Right lung (tissue), 5 donors: ENCODE results near the gene CCDC18. TPM values are rescaled to one million over a fixed set of nuclear protein-coding genes. Genes with fewer than 3 reads are reported as not detected.
"Not testable (repeated sequence)": the region's sequence is repeated elsewhere in the genome, so short reads cannot be mapped to it uniquely, and the experiment has no call there.

Source experiments
- DNase-seq, 2 donors: peaks; one replicate each; pipeline ENCODE4 v3.0.0-alpha.2; 2013
- polyA plus RNA-seq, 5 donors: library from polyadenylated mRNA; unstranded; fragments of 120-200 nt; gene quantifications; one replicate each; pipeline versions ENCODE4 v1.2.1 to v1.2.3, GENCODE V29; 2013; ENCODE audit warnings: inconsistent platforms in 1 of 5, low replicate concordance in 1 of 5; ENCODE audit not compliant: insufficient read length in 5 of 5, insufficient read depth in 1 of 5

The CCDC18 gene
- polyA plus RNA-seq, 5 donors: 8.5 to 21.1 (median 13.5) TPM

GRCh38 chr1:93170141-93170678 lies 10.3 kb upstream of the CCDC18 start:
- DNase-seq: not testable (repeated sequence)

GRCh38 chr1:93171549-93172034 lies 8.9 kb upstream of the CCDC18 start:
- DNase-seq: no peak

DNA sequence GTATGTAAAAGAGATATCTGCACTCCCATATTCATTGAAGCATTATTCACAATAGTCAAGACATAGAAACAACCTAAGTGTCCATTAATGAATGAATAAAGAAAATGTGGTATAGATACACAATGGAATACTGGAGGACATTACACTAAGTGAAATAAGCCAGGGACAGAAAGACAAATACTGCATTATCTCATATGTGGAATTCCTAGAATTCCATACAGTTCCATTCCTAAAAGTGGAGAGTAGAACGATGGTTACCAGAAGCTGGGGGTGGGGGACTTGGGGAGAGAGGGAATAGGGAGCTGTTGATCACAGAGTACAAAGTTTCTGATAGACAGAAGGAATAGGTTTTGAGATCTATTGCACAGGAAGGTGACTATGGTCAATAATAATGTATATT lies 7.7 kb upstream of the CCDC18 start:
- DNase-seq: no peak

DNA sequence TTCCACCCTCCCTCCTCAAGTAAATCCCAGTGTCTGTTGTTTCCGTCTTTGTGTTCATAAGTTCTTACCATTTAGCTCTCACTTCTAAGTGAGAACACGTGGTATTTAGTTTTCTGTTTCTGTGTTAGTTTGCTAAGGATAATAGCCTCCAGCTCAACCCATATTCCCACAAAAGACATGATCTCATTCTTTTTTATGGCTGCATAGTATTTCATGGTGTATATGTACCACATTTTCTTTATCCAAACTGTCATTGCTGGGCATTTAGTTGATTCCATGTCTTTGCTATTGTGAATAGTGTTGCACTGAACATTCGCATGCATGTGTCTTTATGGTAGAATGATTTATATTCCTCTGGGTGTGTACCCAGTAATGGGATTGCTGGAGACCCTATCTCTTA lies 5.9 kb upstream of the CCDC18 start:
- DNase-seq: not testable (repeated sequence)

- DNase-seq: peak in 1 of 2 donors; percentile 10
Observed at GRCh38 chr1:93177991-93178390, 2.5 kb upstream of the CCDC18 start.

DNA sequence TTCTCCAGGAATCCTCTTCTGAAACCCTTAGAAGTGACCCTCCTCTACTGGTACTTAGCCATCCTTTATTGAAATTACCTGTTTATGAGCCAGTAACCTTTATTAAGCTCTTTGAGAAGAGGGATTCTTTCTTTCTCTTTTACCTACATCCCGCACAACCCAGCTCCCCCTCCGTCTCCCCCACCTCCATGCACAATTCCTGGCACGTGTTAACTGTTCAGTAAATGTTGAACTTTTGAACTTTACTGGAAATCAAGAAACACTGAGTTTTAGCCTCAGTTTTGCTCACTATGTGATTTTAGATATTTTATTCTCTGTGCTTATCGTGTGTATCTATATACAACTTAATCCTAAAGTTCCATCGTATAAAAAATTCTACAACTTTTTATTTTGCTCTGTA lies 2.1 kb upstream of the CCDC18 start:
- peak in 1 of 2 donors; percentile 8 for DNase-seq

- DNase-seq: peak; percentile 97 to 98
Observed at GRCh38 chr1:93179886-93180722, 420 bp upstream of the CCDC18 start, which contains the start of gene TMED5. Gene TMED5, minus strand, starts transcription at chr1:93180413. Its CDS starts 171 bp downstream, at chr1:93180242.

GRCh38 chr1:93186667-93187066 lies 6.1 kb downstream of the CCDC18 start:
- no peak for DNase-seq

DNA sequence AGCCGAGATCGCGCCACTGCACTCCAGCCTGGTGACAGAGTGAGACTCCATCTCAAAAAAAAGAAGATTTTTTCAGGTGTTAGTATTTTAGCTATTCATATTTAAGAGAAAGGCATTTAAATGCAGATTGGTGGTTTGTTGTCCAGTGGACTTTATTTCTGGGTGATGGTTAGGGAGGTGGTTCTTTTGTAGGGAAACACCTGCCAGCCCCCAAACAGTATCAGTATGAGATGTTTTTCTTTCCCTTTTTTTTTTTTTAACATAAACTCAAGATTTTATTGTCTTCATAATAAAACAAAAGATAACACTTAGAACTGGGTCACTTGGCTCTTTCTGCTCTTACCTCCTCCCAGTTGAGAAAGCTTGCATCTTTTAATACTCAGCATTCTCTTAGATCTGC lies 9.9 kb downstream of the CCDC18 start:
- DNase-seq: no peak

DNA sequence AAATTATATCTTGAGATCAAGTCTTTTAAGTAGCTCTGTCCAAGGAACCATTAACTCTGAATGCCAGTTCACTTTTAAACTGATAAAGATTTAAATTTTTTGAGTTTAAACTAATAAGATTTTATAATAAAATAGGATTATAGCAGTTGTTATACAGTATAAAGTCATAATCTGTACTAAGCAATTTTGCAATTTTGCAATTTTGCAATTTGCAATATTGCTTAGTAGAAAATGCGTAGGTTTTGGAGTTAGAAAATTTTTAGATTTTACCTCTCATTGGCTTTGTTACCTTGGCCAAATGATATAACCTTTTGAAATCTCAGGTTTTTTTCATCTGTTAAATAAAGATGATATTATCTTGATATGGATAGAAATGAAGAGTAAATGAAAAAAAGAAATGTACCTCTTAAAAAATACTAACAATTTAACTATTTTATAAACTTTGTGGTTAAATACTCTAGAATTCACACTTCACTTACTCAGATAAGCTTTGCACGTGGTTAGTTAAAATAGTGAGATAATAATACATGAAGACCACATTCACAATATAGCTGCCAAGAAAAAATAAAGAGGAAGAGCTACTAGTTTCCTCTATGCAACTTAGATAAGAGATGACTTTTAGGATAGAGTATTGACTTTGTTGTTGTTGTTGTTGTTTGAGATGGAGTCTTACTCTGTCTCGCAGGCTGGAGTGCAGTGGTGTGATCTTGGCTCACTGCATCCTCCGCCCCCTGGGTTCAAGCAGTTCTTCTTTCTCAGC lies 13.9 kb downstream of the CCDC18 start:
- DNase-seq: no peak

- DNase-seq: no peak
Observed at GRCh38 chr1:93196591-93196990, 16.1 kb downstream of the CCDC18 start.

DNA sequence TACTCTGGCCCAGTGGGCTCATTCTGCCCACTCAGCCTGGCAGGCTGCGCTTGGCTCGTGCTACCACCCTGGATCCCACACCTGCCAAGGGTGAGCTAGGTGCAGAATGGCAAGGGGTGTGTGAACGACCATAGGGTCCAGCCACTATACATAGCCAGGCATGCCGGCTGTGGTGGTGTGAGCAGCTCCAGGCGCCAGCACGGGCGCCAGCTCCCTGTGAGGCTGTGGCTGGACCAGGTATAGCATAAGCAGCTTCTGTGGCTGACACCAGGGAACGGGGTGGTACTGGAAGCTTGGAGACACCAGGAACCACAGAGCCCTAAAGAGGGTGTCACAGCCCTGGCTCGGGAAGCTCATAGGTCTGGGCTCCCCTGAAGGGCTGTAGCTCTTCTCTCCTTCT lies 18.6 kb downstream of the CCDC18 start:
- no peak for DNase-seq

DNA sequence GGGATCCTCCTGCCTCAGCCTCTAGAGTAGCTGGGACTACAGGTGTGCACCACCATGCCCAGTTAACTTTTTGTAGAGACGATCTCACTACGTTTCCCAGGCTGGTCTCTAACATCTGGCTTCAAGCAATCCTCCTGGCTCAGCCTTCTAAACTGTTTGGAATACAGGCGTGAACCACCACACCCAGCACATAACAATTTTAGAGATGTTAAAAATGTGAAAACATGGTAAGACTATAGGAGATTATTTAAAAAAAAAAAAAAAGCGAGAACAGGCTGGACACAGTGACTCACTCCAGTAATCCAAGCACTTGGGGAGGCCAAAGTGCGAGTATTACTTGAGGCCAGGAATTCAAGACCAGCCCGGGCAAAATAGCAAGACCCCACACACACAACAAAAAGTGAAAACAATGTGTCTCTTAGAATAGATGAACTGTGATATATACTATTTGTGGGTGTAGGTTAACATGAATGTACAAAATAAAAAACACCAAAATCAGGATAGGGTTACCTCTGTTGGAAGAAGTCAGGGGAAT lies 19.6 kb downstream of the CCDC18 start:
- DNase-seq: no peak

DNA sequence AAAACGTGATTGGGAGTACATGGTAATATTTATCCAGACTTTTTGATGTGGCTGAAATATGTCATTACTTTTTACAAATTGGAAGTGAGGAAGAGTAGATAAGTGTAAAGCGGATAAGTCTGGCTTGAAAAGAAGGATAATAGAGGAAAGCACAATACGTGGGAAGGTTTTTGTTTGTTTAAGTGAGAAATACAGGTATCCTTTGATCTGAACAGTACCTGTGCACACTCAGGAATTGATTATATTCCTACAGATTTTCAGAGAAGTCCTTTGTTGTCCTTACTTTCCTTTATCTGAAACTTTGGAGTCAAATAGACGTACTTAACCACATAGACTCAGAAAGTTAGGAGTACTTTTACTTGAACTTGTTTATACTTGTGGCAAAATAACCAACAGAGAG lies 20.2 kb downstream of the CCDC18 start:
- no peak for DNase-seq

GRCh38 chr1:93205892-93206566 lies 25.5 kb downstream of the CCDC18 start:
- no peak for DNase-seq

GRCh38 chr1:93206567-93206954 lies 26.0 kb downstream of the CCDC18 start:
- no peak for DNase-seq

GRCh38 chr1:93207211-93207610 lies 26.7 kb downstream of the CCDC18 start:
- no peak for DNase-seq

DNA sequence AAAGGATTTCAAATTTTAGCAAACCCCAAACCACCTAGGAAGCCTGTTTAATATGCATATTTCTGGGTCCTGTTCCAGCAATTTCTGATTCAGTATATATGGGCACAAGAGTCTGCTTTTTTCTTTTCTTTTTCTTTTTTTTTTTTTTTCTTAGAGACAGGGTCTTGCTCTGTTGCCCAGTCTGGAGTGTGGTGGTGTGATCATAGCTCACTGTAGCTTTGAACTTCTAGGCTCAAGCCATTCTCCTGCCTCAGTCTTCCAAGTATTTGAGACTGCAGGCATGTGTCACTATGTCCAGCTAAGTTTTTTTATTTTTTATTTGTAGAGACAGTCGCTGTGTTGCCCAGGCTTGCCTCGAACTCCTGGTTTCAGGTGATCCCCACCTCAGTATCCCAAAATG lies 34.8 kb downstream of the CCDC18 start:
- no peak for DNase-seq

DNA sequence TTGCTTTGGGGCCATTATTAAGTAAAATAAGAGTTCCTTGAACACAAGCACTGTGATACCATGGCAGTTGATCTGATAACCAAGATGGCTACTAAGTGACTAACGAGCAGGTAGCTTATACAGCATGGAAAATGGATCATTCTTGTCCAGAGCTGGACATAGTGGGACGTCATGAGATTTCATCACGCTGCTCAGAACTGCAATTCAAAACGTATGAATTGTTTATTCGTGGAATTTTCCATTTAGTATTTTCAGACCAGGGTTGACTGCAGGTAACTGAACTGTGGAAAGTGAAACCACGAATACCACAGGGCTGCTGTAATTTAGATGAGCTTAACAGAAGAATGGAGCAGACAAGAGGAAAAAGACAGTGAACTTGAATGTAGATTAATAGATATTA lies 38.9 kb downstream of the CCDC18 start:
- no peak for DNase-seq

- DNase-seq: not testable (repeated sequence)
Observed at GRCh38 chr1:93220716-93221115, 40.2 kb downstream of the CCDC18 start.

DNA sequence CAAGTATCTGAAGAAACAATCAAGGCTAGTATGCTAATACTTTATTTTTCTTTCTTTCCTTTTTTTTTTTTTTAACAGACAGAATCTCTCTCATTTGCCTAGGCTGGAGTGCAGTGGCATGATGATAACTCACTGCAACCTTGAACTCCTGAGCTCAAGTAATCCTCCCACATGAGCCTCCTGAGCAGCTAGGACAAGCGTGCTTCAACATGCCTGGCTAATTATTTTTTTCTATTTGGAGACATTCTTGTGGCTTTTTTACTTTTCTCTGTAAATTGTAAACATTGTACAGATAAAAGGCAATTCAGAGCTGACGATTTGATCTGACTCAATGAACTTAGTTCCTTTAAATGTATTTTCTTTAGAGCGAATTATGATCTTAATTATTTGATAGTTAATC lies 41.4 kb downstream of the CCDC18 start:
- no peak for DNase-seq
